HepG2 (cell line): ENCODE results near the gene STIP1. TPM values are rescaled to one million over a fixed set of nuclear protein-coding genes. Genes with fewer than 3 reads are reported as not detected.

Source experiments
- FOSL2 ChIP-seq: sonication (generic); formaldehyde crosslinking; IDR thresholded peaks from 2 replicates; pipeline ENCODE4 v1.4.0; 2020; ENCODE audit warnings: missing genetic modification reagents
- GATAD1 ChIP-seq: IDR thresholded peaks from 2 replicates; pipeline ENCODE4 v1.6.1; 2016; ENCODE audit warnings: missing genetic modification reagents, missing compliant biosample characterization
- HIC2 ChIP-seq: sonication (generic); formaldehyde crosslinking; IDR thresholded peaks from 2 replicates; pipeline ENCODE4 v1.9.0; 2022; ENCODE audit warnings: low read depth, missing genetic modification reagents
- LBX2 ChIP-seq: sonication (generic); formaldehyde crosslinking; IDR thresholded peaks from 2 replicates; pipeline ENCODE4 v1.5.0; 2020; ENCODE audit warnings: missing genetic modification reagents, mild to moderate bottlenecking, borderline replicate concordance
- NFATC3 ChIP-seq: sonication (generic); formaldehyde crosslinking; IDR thresholded peaks from 2 replicates; pipeline ENCODE4 v1.5.1; 2020; ENCODE audit warnings: mild to moderate bottlenecking, missing genetic modification reagents
- NRL ChIP-seq: sonication (generic); formaldehyde crosslinking; IDR thresholded peaks from 2 replicates; pipeline ENCODE4 v1.5.0; 2020; ENCODE audit warnings: missing genetic modification reagents, mild to moderate bottlenecking, moderate library complexity, borderline replicate concordance
- PREB ChIP-seq: sonication (generic); formaldehyde crosslinking; IDR thresholded peaks from 2 replicates; pipeline ENCODE4 v1.4.0; 2020; ENCODE audit warnings: missing genetic modification reagents
- RXRA ChIP-seq: sonication (generic); formaldehyde crosslinking; IDR thresholded peaks from 2 replicates; pipeline ENCODE4 v1.5.1; 2020; ENCODE audit warnings: missing genetic modification reagents
- SMAD9 ChIP-seq: sonication (generic); formaldehyde crosslinking; IDR thresholded peaks from 2 replicates; pipeline ENCODE4 v1.5.1; 2020; ENCODE audit warnings: mild to moderate bottlenecking, missing genetic modification reagents
- SMARCE1 ChIP-seq: fragments of 450-650 bp; IDR thresholded peaks from 2 replicates; pipeline ENCODE4 v1.6.1; 2017; ENCODE audit warnings: borderline replicate concordance
- TFAP4 ChIP-seq: sonication (generic); IDR thresholded peaks from 2 replicates; pipeline ENCODE4 v1.6.1; 2016; ENCODE audit warnings: low read depth, borderline replicate concordance
- ZBTB26 ChIP-seq: IDR thresholded peaks from 2 replicates; pipeline ENCODE4 v1.6.1; 2016; ENCODE audit warnings: missing compliant biosample characterization, missing genetic modification reagents, borderline replicate concordance
- ZBTB4 ChIP-seq: sonication (generic); formaldehyde crosslinking; IDR thresholded peaks from 2 replicates; pipeline ENCODE4 v1.4.0; 2020; ENCODE audit warnings: missing genetic modification reagents, mild to moderate bottlenecking, borderline replicate concordance
- ZNF605 ChIP-seq: sonication (generic); formaldehyde crosslinking; IDR thresholded peaks from 2 replicates; pipeline ENCODE4 v1.8.0; 2022; ENCODE audit warnings: mild to moderate bottlenecking, missing genetic modification reagents
- ZNF609 ChIP-seq: sonication (generic); formaldehyde crosslinking; IDR thresholded peaks from 2 replicates; pipeline ENCODE4 v1.4.0; 2020; ENCODE audit warnings: mild to moderate bottlenecking, missing genetic modification reagents, borderline replicate concordance
- polyA plus RNA-seq, 8 experiments: library from polyadenylated mRNA; depleted of rRNA in 3 of 8; stranded (reverse) in 7 of 8; unstranded in 1 of 8; fragments of >200 nt; fragmentation: Illumina TruSeq in 4 of 8; extraction: Trizol in 4 of 8; gene quantifications; 2 replicates each; pipeline versions ENCODE4 v1.2.1 to v1.2.3, GENCODE V29; 2011 to 2016; ENCODE audit warnings: low read depth in 4 of 8, missing spikeins in 1 of 8, mixed read lengths in 1 of 8; ENCODE audit not compliant: insufficient read depth in 1 of 8
- total RNA-seq, 5 experiments: library from RNA; depleted of rRNA; stranded (reverse); fragments of >200 nt; fragmentation: Illumina TruSeq; extraction: Trizol; gene quantifications; 2 replicates each; pipeline ENCODE4 v1.2.3, GENCODE V29; 2016; ENCODE audit warnings: low read depth in 1 of 5

The STIP1 gene
- total and polyA plus RNA-seq, 2 of the 13 experiments (the other 11 are each of a cell fraction or from before 2014, with no cell fraction given), result 81.1 to 217 TPM

GRCh38 chr11:64237484-64237951, 51.5 kb downstream of the STIP1 start (continued):
- no peak for TF ChIP-seq SMARCE1
- peak; percentile 52 for TF ChIP-seq GATAD1 (CRISPR knock-in tag)
- peak; percentile 76; the same call in 1 of the 2 replicates for TF ChIP-seq ZNF605 (CRISPR knock-in tag)
- TF ChIP-seq HIC2 (CRISPR knock-in tag), result peak; percentile 80; the same call in 1 of the 2 replicates
- peak; percentile 89 for TF ChIP-seq ZNF609 (CRISPR knock-in tag)
- TF ChIP-seq PREB, result no peak
- 0 out of 2 replicates have a peak, but pooled peaks have one; percentile 38 for TF ChIP-seq ZBTB26 (CRISPR knock-in tag)
- no peak for TF ChIP-seq ZBTB4 (CRISPR knock-in tag)
- TF ChIP-seq TFAP4, result peak; percentile 93
- TF ChIP-seq FOSL2 (CRISPR knock-in tag), result peak; percentile 27; the same call in 1 of the 2 replicates
- TF ChIP-seq SMAD9 (CRISPR knock-in tag), result 0 out of 2 replicates have a peak, but pooled peaks have one; percentile 49
- no peak for TF ChIP-seq LBX2 (CRISPR knock-in tag)
- TF ChIP-seq NRL, result peak; percentile 67; the same call in 1 of the 2 replicates
- TF ChIP-seq NFATC3, result no peak
- TF ChIP-seq RXRA (CRISPR knock-in tag), result peak; percentile 56; the same call in 1 of the 2 replicates
